Liver (tissue), 9 donors: ENCODE measurements around the gene MOCS3. TPM values are rescaled to one million over a fixed set of nuclear protein-coding genes. Genes with fewer than 3 reads are reported as not detected.

ENCODE experiments used
- DNase-seq: peaks from one replicate; pipeline ENCODE4 v3.0.0-alpha.2; 2017; ENCODE audit warnings: low spot score
- H3K27ac ChIP-seq, 2 donors: one replicate each; pipeline ENCODE4 v1.7.0; 2013; ENCODE audit warnings: inconsistent platforms in 2 of 2, low read length in 2 of 2, control low read depth in 1 of 2, low read depth in 1 of 2, mild to moderate bottlenecking in 1 of 2
- H3K27me3 ChIP-seq, 4 donors: one replicate each; pipeline versions ENCODE4 v1.6.1 to v1.7.0; 2013; ENCODE audit warnings: low read length in 3 of 4, inconsistent platforms in 1 of 4, mild to moderate bottlenecking in 1 of 4, moderate library complexity in 1 of 4; ENCODE audit not compliant: control insufficient read depth in 4 of 4, insufficient read depth in 4 of 4
- H3K36me3 ChIP-seq, 4 donors: one replicate each; pipeline versions ENCODE4 v1.6.1 to v1.7.0; 2013; ENCODE audit warnings: low read length in 3 of 4, mild to moderate bottlenecking in 3 of 4, low read depth in 1 of 4, moderate library complexity in 1 of 4; ENCODE audit not compliant: control insufficient read depth in 4 of 4, insufficient read depth in 3 of 4
- H3K4me1 ChIP-seq, 4 donors: one replicate each; pipeline versions ENCODE4 v1.6.1 to v1.7.0; 2013; ENCODE audit warnings: low read length in 3 of 4, mild to moderate bottlenecking in 3 of 4, moderate library complexity in 1 of 4; ENCODE audit not compliant: control insufficient read depth in 4 of 4, insufficient read depth in 4 of 4
- H3K4me3 ChIP-seq, 3 donors: one replicate each; pipeline versions ENCODE4 v1.6.1 to v1.7.0; 2013; ENCODE audit warnings: low read length in 3 of 3, control low read depth in 1 of 3, low read depth in 1 of 3, mild to moderate bottlenecking in 1 of 3
- H3K9ac ChIP-seq, 2 donors: one replicate each; pipeline ENCODE4 v1.7.0; 2013; ENCODE audit warnings: low read length in 2 of 2, mild to moderate bottlenecking in 2 of 2, moderate library complexity in 2 of 2, control low read depth in 1 of 2, low read depth in 1 of 2
- H3K9me3 ChIP-seq, 4 donors: one replicate each; pipeline versions ENCODE4 v1.6.1 to v1.7.0; 2013; ENCODE audit warnings: low read length in 3 of 4; ENCODE audit not compliant: control insufficient read depth in 4 of 4
- CTCF ChIP-seq: fragments of 150-350 bp; IDR thresholded peaks from 2 replicates; pipeline ENCODE4 v1.5.1; 2017; ENCODE audit warnings: improper control_type of control experiment, low read depth, low read length; ENCODE audit not compliant: missing input control
- EGR1 ChIP-seq, 2 donors: IDR thresholded peaks; 2 replicates each; pipeline ENCODE4 v1.6.1; 2016 to 2018; ENCODE audit warnings: antibody characterized with exemption in 2 of 2, low read depth in 2 of 2
- FOXA1 ChIP-seq: IDR thresholded peaks from 2 replicates; pipeline ENCODE4 v1.6.1; 2016; ENCODE audit warnings: antibody characterized with exemption
- FOXA2 ChIP-seq: IDR thresholded peaks from 2 replicates; pipeline ENCODE4 v1.6.1; 2016; ENCODE audit warnings: antibody characterized with exemption
- GABPA ChIP-seq, 2 donors: IDR thresholded peaks in 1 of 2; conservative IDR thresholded peaks in 1 of 2; 2 replicates each; pipeline ENCODE4 v1.6.1; 2016; ENCODE audit warnings: antibody characterized with exemption in 2 of 2, mild to moderate bottlenecking in 1 of 2, moderate library complexity in 1 of 2
- HNF4A ChIP-seq, 2 donors: conservative IDR thresholded peaks; 2 replicates each; pipeline ENCODE4 v1.6.1; 2016; ENCODE audit warnings: antibody characterized with exemption in 2 of 2, mild to moderate bottlenecking in 2 of 2
- HNF4G ChIP-seq: IDR thresholded peaks from 2 replicates; pipeline ENCODE4 v1.6.1; 2016; ENCODE audit warnings: antibody characterized with exemption
- JUND ChIP-seq, 2 donors: IDR thresholded peaks; 2 replicates each; pipeline ENCODE4 v1.6.1; 2016; ENCODE audit warnings: antibody characterized with exemption in 2 of 2
- MAX ChIP-seq: IDR thresholded peaks from 2 replicates; pipeline ENCODE4 v1.6.1; 2016; ENCODE audit warnings: antibody characterized with exemption
- NR2F2 ChIP-seq: IDR thresholded peaks from 2 replicates; pipeline ENCODE4 v1.6.1; 2016; ENCODE audit warnings: antibody characterized with exemption
- RAD21 ChIP-seq, 2 donors: IDR thresholded peaks; 2 replicates each; pipeline ENCODE4 v1.6.1; 2016; ENCODE audit warnings: antibody characterized with exemption in 2 of 2, mild to moderate bottlenecking in 2 of 2
- REST ChIP-seq: IDR thresholded peaks from 2 replicates; pipeline ENCODE4 v1.6.1; 2016; ENCODE audit warnings: antibody characterized with exemption, mild to moderate bottlenecking
- RXRA ChIP-seq, 2 donors: IDR thresholded peaks; 2 replicates each; pipeline ENCODE4 v1.6.1; 2017 to 2018; ENCODE audit warnings: antibody characterized with exemption in 2 of 2, mild to moderate bottlenecking in 1 of 2
- SP1 ChIP-seq: IDR thresholded peaks from 2 replicates; pipeline ENCODE4 v1.6.1; 2018; ENCODE audit warnings: antibody characterized with exemption, mild to moderate bottlenecking
- TAF1 ChIP-seq: conservative IDR thresholded peaks from 2 replicates; pipeline ENCODE4 v1.6.1; 2016; ENCODE audit warnings: antibody characterized with exemption, mild to moderate bottlenecking
- YY1 ChIP-seq: IDR thresholded peaks from 2 replicates; pipeline ENCODE4 v1.6.1; 2016; ENCODE audit warnings: antibody characterized with exemption, mild to moderate bottlenecking
- ZBTB33 ChIP-seq: IDR thresholded peaks from 2 replicates; pipeline ENCODE4 v1.6.1; 2016; ENCODE audit warnings: antibody characterized with exemption
- WGBS: extraction: QIAGEN DNeasy Blood & Tissue Kit; methylation state at CpG from one replicate; pipeline ENCODE4 v1.1.7; 2013; 5-methylcytosine and 5-hydroxymethylcytosine counted together
- polyA plus RNA-seq, 2 donors: library from polyadenylated mRNA; stranded (reverse) in 1 of 2; unstranded in 1 of 2; fragments of 200-250 nt in 1 of 2; fragments of >200 nt in 1 of 2; fragmentation: Nextera tagmentation in 1 of 2; extraction: Ambion mirVana in 1 of 2; gene quantifications; one replicate each; pipeline versions ENCODE4 v1.2.1 to v1.2.3, GENCODE V29; 2013 to 2015
- total RNA-seq, 2 donors: library from RNA; depleted of rRNA; stranded (reverse); fragments of >200 nt; gene quantifications; one replicate each; pipeline ENCODE4 v1.2.3, GENCODE V29; 2014
- donor health status: healthy.
- donor health status: healthy.
- donor health status: healthy.
- donor health status: healthy.
- donor health status: healthy.

The MOCS3 gene
- total and polyA plus RNA-seq, 4 donors = 1.7 to 4.3 (median 3.2) TPM

GRCh38 chr20:50943069-50943468 lies 15.5 kb upstream of the MOCS3 start:
- no peak for DNase-seq
- H3K27ac ChIP-seq = no peak overlapping the region
- H3K27me3 ChIP-seq = no peaks in the 10 kb centered on the region
- no peaks in the 10 kb centered on the region for H3K9me3 ChIP-seq
- no peak for TF ChIP-seq MAX
- TF ChIP-seq EGR1 (IDR thresholded peaks at IDR 0.05; ENCODE audit: low read depth in 2 of 2) = no peak
- TF ChIP-seq RAD21 (IDR thresholded peaks at IDR 0.05) = no peak
- H3K9ac ChIP-seq = no peak overlapping the region
- 97% methylated on average over 7 of the region's 7 CpGs for WGBS
- H3K4me3 ChIP-seq = no peak overlapping the region
- H3K36me3 ChIP-seq = peaks cover 15 to 70% (median 57%) of the 10 kb centered on the region in 4 donors
- no peaks in the 10 kb centered on the region for H3K4me1 ChIP-seq

GRCh38 chr20:50948132-50948785 lies 10.4 kb upstream of the MOCS3 start:
- TF ChIP-seq ZBTB33 = no peak
- TF ChIP-seq SP1 = no peak
- no peak for TF ChIP-seq RXRA (IDR thresholded peaks at IDR 0.05)
- TF ChIP-seq MAX = no peak
- no peak for TF ChIP-seq RAD21 (IDR thresholded peaks at IDR 0.05)
- no peak for TF ChIP-seq GABPA (IDR thresholded peaks at IDR 0.05 in 1 of 2, conservative IDR thresholded peaks at IDR 0.05 in 1 of 2)
- WGBS = 92% methylated on average over 4 of the region's 4 CpGs
- no peak for DNase-seq
- no peak overlapping the region for H3K4me3 ChIP-seq
- no peaks in the 10 kb centered on the region for H3K4me1 ChIP-seq
- no peak overlapping the region for H3K9ac ChIP-seq
- H3K27ac ChIP-seq = no peak overlapping the region
- peaks cover 17 to 67% (median 56%) of the 10 kb centered on the region in 4 donors for H3K36me3 ChIP-seq
- no peaks in the 10 kb centered on the region for H3K9me3 ChIP-seq
- no peaks in the 10 kb centered on the region for H3K27me3 ChIP-seq

GRCh38 chr20:50953196-50953595 lies 5.4 kb upstream of the MOCS3 start:
- H3K27me3 ChIP-seq = no peaks in the 10 kb centered on the region
- no peaks in the 10 kb centered on the region for H3K9me3 ChIP-seq
- H3K4me3 ChIP-seq = no peak overlapping the region
- H3K27ac ChIP-seq = no peak overlapping the region
- no peak for DNase-seq
- H3K36me3 ChIP-seq = peaks cover 8 to 38% (median 34%) of the 10 kb centered on the region in 4 donors
- H3K9ac ChIP-seq = no peak overlapping the region
- WGBS = 97% methylated on average over 2 of the region's 2 CpGs
- H3K4me1 ChIP-seq = peaks cover 2 to 24% (median 14%) of the 10 kb centered on the region in 4 donors
- no peak for TF ChIP-seq FOXA2
- no peak for TF ChIP-seq REST
- TF ChIP-seq NR2F2 = no peak
- TF ChIP-seq HNF4A (conservative IDR thresholded peaks at IDR 0.05) = no peak
- no peak for TF ChIP-seq JUND (IDR thresholded peaks at IDR 0.05)
- no peak for TF ChIP-seq ZBTB33
- no peak for TF ChIP-seq MAX
- TF ChIP-seq HNF4G = no peak
- TF ChIP-seq EGR1 (IDR thresholded peaks at IDR 0.05; ENCODE audit: low read depth in 2 of 2) = no peak
- no peak for TF ChIP-seq RAD21 (IDR thresholded peaks at IDR 0.05)
- no peak for TF ChIP-seq FOXA1
- no peak for TF ChIP-seq CTCF
- no peak for TF ChIP-seq RXRA (IDR thresholded peaks at IDR 0.05)
- TF ChIP-seq YY1 = no peak
- TF ChIP-seq TAF1 = no peak
- no peak for TF ChIP-seq SP1
